ENCODE measurements around the gene PTHLH.

Gene PTHLH

GRCh38 chr12:27972721-27973120 lies at the start of gene PTHLH:
Gene PTHLH, minus strand, starts transcription at chr12:27972733. Its CDS starts 3,239 bp downstream, at chr12:27969494.
- DNase-seq = no peak

GRCh38 chr12:28021704-28022103 lies 49.2 kb upstream of the PTHLH start:
- DNase-seq = no peak

DNA sequence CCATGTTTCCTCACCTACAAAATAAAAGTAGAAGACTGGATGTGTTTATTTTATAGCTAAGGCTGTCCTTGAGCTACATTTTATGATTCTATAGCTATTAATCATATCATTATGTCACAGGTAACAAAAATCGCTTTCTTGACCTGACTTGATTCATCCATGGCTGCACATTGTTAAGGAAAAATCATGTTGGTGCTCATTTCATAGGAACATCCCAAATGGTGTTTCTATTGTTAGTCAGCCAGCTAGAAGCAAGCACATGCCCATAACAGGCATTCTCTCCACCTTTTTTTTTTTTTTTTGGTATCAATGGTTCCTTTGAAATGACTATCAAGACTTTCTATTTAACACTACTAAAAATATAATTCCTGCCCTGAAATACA lies 45.3 kb upstream of the PTHLH start:
- no peak for DNase-seq

- DNase-seq = peak in 1 of 2 donors; percentile 4
Measured at GRCh38 chr12:28017126-28017872, 44.8 kb upstream of the PTHLH start.

DNA sequence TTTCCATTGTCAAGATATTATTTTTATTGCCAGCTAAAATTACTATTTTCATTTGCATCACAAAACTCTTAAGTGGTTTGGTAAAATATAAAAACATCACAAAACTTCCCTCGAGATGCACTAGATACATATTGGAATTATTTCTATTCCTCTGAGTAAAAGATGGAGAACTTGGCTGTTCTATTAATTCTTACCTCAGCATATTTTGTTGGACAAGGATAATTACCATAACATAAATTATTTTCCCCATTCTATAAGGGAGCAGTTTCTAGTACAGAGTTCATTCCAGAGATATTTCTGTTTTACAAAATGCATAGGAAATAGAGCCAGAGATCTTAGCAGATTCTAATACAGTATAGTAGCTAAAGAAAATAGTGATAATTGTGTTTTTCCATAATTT lies 42.6 kb upstream of the PTHLH start:
- no peak for DNase-seq

- DNase-seq = no peak
Measured at GRCh38 chr12:28014196-28014595, 41.7 kb upstream of the PTHLH start.

- no peak for DNase-seq
Measured at GRCh38 chr12:28012333-28012918, 39.9 kb upstream of the PTHLH start.

DNA sequence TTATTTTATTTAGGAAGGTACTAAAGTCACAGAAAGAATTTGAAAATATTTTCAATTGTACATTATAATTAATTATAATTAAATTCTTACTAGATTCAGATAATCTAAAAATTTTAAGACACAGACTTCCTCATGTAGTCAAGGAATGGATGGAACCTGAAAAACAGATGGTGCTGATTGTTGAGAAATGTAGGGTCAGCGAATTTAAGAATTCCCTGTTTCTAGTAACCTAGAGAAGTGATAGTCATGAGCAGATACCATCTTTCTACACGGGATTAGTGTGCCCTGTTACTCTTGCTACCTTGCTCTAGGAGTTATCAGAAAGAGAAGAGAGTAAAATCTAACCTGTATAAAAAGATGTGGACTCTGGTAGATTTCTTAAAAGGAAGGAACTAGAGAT lies 37.5 kb upstream of the PTHLH start:
- no peak for DNase-seq

- no peak for DNase-seq
Measured at GRCh38 chr12:27999970-28000369, 27.4 kb upstream of the PTHLH start.

DNA sequence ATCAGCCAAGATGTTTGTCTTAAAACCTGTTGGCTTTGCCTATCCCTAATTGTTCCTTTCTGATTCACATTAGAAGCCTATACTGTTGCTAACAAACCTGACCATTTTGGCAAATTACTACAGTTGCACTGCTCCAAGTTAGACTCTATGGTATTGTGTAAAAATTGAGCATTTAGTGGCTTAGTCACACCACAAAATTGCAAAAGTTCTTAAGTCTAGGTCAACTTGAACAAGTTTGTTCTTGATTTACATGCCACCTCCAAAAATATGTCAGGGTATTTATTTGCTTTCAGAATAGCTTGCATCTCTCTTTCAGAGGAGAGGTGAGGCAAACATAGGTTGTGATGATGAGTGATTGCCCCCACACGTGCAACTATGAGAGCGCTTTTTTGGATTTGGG lies 27.0 kb upstream of the PTHLH start:
- no peak for DNase-seq

GRCh38 chr12:27998658-27999057 lies 26.1 kb upstream of the PTHLH start:
- no peak for DNase-seq

- no peak for DNase-seq
Measured at GRCh38 chr12:27998170-27998569, 25.6 kb upstream of the PTHLH start.

DNA sequence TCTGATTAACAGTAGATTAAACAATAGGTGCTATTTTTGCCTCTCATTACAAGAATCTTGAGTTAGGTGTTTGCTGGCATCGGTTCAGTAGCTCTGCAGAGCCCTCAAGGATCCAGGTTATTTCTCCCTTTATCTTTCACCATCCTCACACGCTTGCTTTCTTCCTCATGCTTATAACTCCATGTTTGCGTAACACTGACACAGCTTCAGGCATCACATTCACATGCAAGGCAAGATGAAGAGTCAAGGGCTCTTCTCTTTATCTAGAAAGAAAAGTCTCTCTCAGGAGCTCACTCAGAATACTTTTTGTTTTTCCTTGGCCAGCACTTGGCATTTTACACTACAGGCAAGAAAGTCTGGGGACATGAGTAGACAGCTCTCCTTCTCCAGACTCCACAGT lies 24.2 kb upstream of the PTHLH start:
- DNase-seq = no peak

DNA sequence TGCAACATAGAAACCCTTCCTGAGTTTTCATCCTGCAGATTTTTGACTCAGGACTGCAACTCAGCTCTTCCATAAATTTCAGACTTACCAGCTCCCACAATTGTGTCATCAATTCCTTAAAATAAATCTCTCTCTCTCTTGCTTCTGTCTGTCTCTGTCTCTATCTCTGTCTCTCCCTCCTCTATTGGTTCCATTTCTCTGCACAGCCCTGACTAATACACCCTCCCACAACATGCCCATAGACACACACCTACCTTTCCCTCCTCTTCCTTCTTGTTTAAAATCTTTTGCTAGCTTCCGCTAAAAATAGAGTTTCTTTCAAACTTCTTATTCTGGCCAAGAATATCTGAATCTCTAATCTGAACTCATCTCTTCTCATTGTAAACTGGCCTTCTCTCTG lies 22.9 kb upstream of the PTHLH start:
- no peak for DNase-seq

DNA sequence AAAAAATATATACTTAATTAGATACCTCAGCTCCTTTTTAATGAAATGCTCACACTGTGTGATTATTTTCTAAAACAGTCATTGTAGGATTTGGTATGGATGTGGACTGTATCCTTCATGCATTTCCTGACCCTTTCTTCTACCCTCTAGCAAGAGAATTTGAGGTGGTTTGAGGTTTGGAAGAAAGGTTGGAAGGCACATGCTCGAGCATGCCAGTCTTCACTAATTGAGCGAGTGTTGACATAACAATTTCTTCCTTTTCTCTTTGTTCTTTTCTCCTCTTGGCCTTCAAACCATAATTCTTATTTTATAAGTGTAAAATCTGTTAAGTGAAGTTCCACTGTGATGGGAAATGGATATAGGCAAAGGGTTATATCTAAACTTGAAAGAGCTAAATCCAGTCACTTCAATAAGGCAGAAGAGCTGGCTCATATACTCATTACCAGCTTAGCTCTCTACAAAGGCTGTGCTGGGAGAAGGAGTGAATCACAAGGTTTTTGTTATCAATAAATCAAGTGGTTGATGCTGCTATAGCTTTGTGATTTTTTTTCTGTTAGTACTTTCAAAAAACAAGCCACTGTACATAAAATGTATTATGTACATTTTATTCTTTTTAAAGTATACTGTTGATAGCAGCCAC lies 16.2 kb upstream of the PTHLH start:
- DNase-seq = no peak

DNA sequence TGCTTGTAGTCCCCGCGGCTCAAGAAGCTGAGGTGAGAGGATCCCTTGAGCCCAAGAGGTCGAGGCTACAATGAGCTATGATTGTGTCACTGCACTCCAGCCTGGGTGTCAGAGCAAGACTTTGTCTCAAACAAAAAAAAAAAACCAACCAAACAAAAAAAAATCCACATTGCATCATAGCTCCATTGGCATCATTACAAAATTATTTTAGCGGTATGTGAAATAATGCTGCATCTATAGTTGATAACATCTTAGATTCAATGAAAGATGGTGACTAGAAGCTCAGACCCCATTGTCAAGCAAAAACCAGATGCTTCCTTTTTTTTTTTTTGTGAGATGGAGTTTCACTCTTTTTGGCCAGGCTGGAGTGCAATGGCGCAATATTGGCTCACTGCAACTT lies 14.8 kb upstream of the PTHLH start:
- DNase-seq = no peak

- no peak for DNase-seq
Measured at GRCh38 chr12:27984275-27984674, 11.7 kb upstream of the PTHLH start.

DNA sequence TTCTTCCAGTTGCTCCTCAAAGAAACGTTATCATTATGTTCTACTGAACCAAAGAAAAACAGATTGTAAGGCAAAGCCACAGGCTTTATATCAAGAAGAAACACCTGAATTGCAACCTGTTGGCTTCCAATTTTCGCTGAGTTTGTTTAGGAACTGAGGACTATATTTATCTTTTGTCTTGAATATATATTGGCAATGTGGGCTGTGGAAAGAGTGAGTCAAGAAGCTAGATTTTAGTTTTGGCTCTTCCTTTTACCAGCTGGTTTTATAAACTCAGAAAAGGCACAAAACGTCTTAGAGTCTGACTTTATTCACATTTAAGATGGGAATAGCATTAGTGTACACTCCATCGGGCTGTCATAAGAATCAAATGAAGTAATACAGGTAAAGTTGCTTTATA lies 10.4 kb upstream of the PTHLH start:
- no peak for DNase-seq

DNA sequence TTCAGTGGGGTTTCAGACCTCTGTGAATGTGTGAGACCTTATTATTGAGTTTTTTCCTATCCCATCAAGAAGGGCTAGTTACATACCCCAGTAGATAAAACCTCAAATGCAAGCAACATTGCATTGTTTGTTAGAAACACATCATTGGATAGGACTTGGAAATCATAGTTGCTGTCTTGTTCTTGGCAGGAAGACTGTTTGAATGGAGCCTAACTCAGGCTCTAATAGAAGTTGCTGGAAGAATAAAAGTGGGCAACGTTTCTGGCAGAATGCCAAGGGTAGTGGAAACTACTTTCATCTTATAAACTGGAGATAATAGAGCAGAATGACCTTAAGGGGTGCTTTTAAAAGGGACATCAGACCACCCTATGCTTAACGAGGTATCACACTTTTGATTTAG lies 9.9 kb upstream of the PTHLH start:
- no peak for DNase-seq

DNA sequence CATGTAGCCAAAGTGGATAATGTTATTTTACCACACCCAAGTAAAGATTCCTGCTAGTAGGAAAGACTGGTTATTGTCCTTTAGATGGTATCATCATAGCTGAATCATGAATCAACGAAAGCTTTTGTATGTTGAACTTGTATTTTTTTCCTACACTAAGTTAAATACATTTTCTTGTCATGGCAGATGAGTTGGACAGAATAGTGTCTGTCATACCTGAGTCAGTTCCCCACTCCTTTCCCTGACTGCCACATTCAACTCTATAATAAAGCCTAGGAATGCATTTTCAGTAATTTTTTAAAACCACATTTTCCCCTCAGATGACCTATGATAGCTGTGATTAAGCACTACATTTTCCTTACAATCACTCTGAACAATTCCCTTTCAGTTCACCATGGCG lies 9.3 kb upstream of the PTHLH start:
- DNase-seq = no peak

DNA sequence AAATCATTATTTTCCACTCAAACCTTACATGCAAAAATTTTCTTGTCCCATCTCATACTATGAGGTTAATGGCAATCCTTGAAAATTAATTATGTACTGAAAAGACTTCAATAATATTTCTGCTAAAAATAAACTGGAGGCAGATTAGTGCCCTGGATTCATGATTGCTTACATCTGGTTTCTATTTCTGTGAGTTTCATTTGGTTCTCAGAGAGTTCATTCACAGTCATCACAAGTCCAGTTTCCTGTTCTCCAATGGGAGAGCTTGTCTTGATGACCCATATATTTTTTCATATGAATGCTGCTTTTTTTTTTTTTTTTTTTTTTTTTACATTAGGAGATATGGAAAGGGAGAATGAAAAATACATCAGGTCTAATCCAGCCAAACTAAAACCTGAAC lies 6.6 kb upstream of the PTHLH start:
- DNase-seq = no peak

GRCh38 chr12:27975222-27976136 lies 2.9 kb upstream of the PTHLH start:
- no peak for DNase-seq

DNA sequence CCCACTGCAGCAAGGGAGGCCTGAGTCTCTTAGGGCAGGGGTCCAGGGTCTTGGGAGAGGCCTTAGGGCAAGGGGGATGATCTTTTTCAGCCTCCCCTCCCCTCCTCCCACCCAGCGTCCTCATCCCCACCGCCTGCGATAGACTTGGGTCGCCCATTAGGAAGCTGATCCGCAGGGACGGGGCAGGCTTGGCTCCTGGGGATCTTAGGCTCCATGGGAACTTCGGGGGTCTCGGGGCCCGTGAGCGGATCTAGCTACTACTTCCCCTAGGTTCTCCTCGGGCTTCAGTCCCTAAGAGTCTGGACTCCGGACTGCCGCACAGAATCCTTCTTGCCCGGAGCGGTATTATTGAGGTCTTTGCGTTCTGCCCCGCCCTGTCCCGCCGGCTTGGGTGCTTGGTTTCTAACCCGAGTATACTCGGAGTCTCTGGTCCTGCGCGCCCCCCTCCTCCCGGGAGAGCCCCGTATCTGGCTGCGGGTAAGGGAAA lies 2.2 kb upstream of the PTHLH start:
- DNase-seq = no peak
